ENCODE measurements around the gene KDM4C. TPM values are rescaled to one million over a fixed set of nuclear protein-coding genes. Genes with fewer than 3 reads are reported as not detected.

Gene KDM4C
- total and polyA plus RNA-seq, 2 experiments from 2014 or later = 14.3 to 20.6 TPM

DNA sequence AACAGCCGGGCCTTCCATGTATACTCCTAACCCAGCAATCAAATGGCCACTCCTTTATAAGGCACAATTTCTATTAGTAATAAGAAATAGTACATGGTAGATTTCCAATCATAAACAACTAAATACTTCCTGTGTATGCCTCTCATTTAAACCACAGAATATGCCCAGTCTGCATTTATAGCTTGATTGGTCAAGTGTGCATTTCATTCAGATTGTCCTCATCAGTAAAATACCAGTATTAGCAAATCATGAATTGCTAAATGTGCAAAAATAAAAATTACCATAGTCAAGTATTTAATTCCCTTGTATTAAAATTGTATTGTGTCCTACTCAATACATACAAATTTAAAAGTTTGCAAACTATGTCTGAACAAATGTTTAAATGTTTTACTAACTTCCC is 406.2 kb downstream of the KDM4C start:
- H3K9ac ChIP-seq = no peak overlapping the region
- H4K20me1 ChIP-seq (ENCODE audit: insufficient read depth) = no peaks in the 10 kb centered on the region
- H3K4me1 ChIP-seq (ENCODE audit: insufficient read depth) = no peaks in the 10 kb centered on the region
- in situ Hi-C loops (cut with MboI) = no loop called here
- no peak overlapping the region for H3K4me2 ChIP-seq (ENCODE audit: unreplicated experiment)
- H3K4me3 ChIP-seq = no peak overlapping the region
- no peaks in the 10 kb centered on the region for H3K79me2 ChIP-seq (ENCODE audit: insufficient read depth)
- TF ChIP-seq EZH2 (IDR thresholded peaks at IDR 0.05; ENCODE audit: insufficient read depth, poor library complexity, severe bottlenecking) (no peak), EZH2phosphoT487 (IDR thresholded peaks at IDR 0.05; ENCODE audit: insufficient read depth, low read depth) (no peak)
- 0 out of 2 replicates have a peak, but pooled peaks cover 3% of the 10 kb centered on the region for H3K36me3 ChIP-seq (ENCODE audit: low read depth)
- no peaks in the 10 kb centered on the region for H3F3A ChIP-seq (ENCODE audit: insufficient read depth)
- no peaks in the 10 kb centered on the region for H3K9me3 ChIP-seq (ENCODE audit: low read depth)
- no peak for DNase-seq
- H3K27ac ChIP-seq = no peak overlapping the region
- no peaks in the 10 kb centered on the region for H3K27me3 ChIP-seq (replicated peaks; ENCODE audit: insufficient read depth)
- WGBS, 2 experiments (ENCODE audit: low coverage in 1 of 2, low lambda C conversion rate in 2 of 2, missing lambda C conversion rate in 2 of 2) = 45 to 50% methylated on average over 1 of the region's 1 CpG
- H3K9me2 ChIP-seq (ENCODE audit: insufficient read depth) = no peaks in the 10 kb centered on the region
- no peak overlapping the region for H2AFZ ChIP-seq

DNA sequence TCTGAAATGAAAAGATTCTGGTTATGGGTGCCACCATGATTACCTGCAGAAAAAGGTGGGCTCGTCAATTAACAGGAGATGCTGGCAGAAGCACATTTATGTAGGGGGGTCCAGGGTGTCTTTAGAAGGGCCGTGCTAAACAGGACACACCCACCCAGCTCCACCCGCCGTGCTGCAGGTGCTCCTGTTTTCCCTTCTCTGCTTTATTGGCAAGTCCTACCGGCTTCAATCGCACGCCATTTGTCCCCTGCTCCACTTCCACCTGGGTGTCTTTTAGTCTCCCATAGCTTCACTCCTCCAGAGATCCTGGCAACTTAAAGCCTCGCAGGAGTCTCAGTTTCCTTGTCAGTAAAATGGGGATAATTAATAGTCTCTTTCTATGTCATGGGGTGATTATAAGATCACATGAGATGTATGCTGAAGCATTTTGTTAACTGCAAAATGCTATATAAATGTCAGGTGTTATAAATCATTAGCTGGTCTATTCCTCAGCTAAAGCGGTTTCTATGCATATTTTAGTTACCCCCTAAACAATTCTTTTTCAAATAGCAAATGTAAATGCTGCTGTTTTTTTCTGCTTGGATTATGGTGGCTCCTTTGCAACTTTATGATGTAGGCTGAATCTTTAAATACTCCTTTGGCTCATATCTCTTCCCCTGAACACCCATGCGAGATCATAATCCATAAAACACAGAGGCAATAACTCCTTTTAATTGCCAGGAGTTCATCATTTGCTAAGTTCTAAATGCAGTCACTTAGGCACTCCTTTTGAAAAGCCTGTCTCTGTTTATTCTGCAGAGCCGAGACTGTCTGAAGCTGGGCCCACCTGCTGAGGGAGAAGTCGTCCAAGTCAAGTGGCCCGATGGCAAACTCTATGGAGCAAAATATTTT is 406.9 kb downstream of the KDM4C start:
- WGBS, 2 experiments (ENCODE audit: low coverage in 1 of 2, low lambda C conversion rate in 2 of 2, missing lambda C conversion rate in 2 of 2) = 76 to 86% methylated on average over 12 to 13 of the region's 13 CpGs
- TF ChIP-seq EZH2 (IDR thresholded peaks at IDR 0.05; ENCODE audit: insufficient read depth, poor library complexity, severe bottlenecking) (no peak), EZH2phosphoT487 (IDR thresholded peaks at IDR 0.05; ENCODE audit: insufficient read depth, low read depth) (no peak)
- H3K36me3 ChIP-seq (ENCODE audit: low read depth) = 0 out of 2 replicates have a peak, but pooled peaks cover 3% of the 10 kb centered on the region
- no peak for DNase-seq
- no peaks in the 10 kb centered on the region for H3K9me2 ChIP-seq (ENCODE audit: insufficient read depth)
- in situ Hi-C loops (cut with MboI) = no loop called here
- H3K9ac ChIP-seq = no peak overlapping the region
- no peaks in the 10 kb centered on the region for H3K79me2 ChIP-seq (ENCODE audit: insufficient read depth)
- H3K27me3 ChIP-seq (replicated peaks; ENCODE audit: insufficient read depth) = no peaks in the 10 kb centered on the region
- no peak overlapping the region for H3K27ac ChIP-seq
- no peaks in the 10 kb centered on the region for H3K9me3 ChIP-seq (ENCODE audit: low read depth)
- H3K4me3 ChIP-seq = no peak overlapping the region
- H4K20me1 ChIP-seq (ENCODE audit: insufficient read depth) = no peaks in the 10 kb centered on the region
- H3K4me2 ChIP-seq (ENCODE audit: unreplicated experiment) = no peak overlapping the region
- H3K4me1 ChIP-seq (ENCODE audit: insufficient read depth) = peaks cover under 1% of the 10 kb centered on the region; the same call in 1 of the 2 replicates
- H2AFZ ChIP-seq = no peak overlapping the region
- no peaks in the 10 kb centered on the region for H3F3A ChIP-seq (ENCODE audit: insufficient read depth)

DNA sequence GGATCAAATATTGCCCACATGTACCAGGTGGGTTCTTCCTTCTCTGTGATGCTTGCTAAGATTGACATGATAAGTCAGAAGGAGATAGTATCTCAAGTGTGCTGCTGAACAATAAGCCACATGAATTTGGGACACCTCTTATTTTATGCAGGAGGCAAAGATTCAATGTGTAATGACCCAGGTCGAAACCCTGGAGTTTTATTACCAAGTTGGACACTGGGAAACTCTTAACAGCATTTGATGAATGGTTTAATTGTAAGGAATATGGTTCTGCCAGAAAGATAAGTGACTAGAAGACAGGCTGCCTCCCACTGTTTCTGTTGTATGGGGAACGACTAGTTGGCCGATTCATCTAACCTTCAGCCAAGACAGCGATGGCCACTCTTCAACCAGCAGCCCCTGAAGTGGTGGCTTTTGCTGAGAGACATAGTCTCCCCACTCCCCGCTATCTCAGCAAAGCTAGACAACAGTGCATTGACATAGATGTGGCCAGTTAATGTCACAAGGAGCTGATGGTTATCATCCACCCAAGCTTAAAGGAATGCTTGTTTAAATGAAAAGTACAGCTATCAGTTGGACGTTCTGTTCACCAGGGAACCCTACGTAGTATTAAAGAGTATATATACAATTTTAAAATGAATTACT is 407.7 kb downstream of the KDM4C start:
- Histone ChIP-seq H3K36me3 (ENCODE audit: low read depth) (peaks cover 5% of the 10 kb centered on the region; the same call in 1 of the 2 replicates), H3K9me2 (ENCODE audit: insufficient read depth) (no peaks in the 10 kb centered on the region), H2AFZ (no peak overlapping the region), H3K4me1 (ENCODE audit: insufficient read depth) (peaks cover 6% of the 10 kb centered on the region; the same call in 1 of the 2 replicates), H3F3A (ENCODE audit: insufficient read depth) (no peaks in the 10 kb centered on the region), H3K4me3 (no peak overlapping the region), H3K4me2 (ENCODE audit: unreplicated experiment) (no peak overlapping the region), H3K9ac (no peak overlapping the region), H3K27ac (no peak overlapping the region), H4K20me1 (ENCODE audit: insufficient read depth) (no peaks in the 10 kb centered on the region), H3K9me3 (ENCODE audit: low read depth) (no peaks in the 10 kb centered on the region), H3K79me2 (ENCODE audit: insufficient read depth) (no peaks in the 10 kb centered on the region), H3K27me3 (replicated peaks; ENCODE audit: insufficient read depth) (no peaks in the 10 kb centered on the region)
- no peak for DNase-seq
- 85% methylated on average over 7 of the region's 7 CpGs for WGBS, 2 experiments (ENCODE audit: low coverage in 1 of 2, low lambda C conversion rate in 2 of 2, missing lambda C conversion rate in 2 of 2)
- in situ Hi-C loops (cut with MboI) = no loop called here
- TF ChIP-seq EZH2phosphoT487 (IDR thresholded peaks at IDR 0.05; ENCODE audit: insufficient read depth, low read depth) (no peak), EZH2 (IDR thresholded peaks at IDR 0.05; ENCODE audit: insufficient read depth, poor library complexity, severe bottlenecking) (no peak)

DNA sequence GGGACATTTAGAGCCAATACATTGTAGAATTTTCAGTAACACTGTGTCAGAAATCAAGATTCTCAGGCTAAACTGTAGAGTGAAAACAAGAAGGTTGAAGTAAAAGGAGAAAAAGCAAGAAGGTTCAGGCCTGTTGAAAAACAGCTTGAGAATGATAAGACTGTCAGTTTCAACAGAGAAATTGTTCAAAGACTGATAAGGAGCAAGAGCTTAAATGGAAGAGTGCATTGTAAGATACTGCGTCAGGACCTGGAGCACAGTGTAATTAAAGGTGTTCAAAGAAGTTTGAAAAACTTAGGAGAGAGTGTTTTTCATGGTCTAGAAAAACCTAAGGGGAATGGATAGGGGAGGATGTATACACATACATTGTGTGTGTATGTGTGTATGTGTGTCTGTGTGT is 408.3 kb downstream of the KDM4C start:
- 91 to 100% methylated on average over 1 of the region's 1 CpG for WGBS, 2 experiments (ENCODE audit: low coverage in 1 of 2, low lambda C conversion rate in 2 of 2, missing lambda C conversion rate in 2 of 2)
- TF ChIP-seq EZH2phosphoT487 (IDR thresholded peaks at IDR 0.05; ENCODE audit: insufficient read depth, low read depth) (no peak), EZH2 (IDR thresholded peaks at IDR 0.05; ENCODE audit: insufficient read depth, poor library complexity, severe bottlenecking) (no peak)
- no peaks in the 10 kb centered on the region for H3K9me3 ChIP-seq (ENCODE audit: low read depth)

More for the DNA sequence above, 408.3 kb downstream of the KDM4C start:
- peaks cover 5% of the 10 kb centered on the region; the same call in 1 of the 2 replicates for H3K36me3 ChIP-seq (ENCODE audit: low read depth)
- no peak overlapping the region for H3K4me3 ChIP-seq
- H2AFZ ChIP-seq = no peak overlapping the region
- H4K20me1 ChIP-seq (ENCODE audit: insufficient read depth) = no peaks in the 10 kb centered on the region
- in situ Hi-C loops (cut with MboI) = no loop called here
- no peak for DNase-seq
- H3K79me2 ChIP-seq (ENCODE audit: insufficient read depth) = no peaks in the 10 kb centered on the region
- H3K9ac ChIP-seq = no peak overlapping the region
- H3F3A ChIP-seq (ENCODE audit: insufficient read depth) = no peaks in the 10 kb centered on the region
- H3K27ac ChIP-seq = no peak overlapping the region
- H3K27me3 ChIP-seq (replicated peaks; ENCODE audit: insufficient read depth) = no peaks in the 10 kb centered on the region
- H3K9me2 ChIP-seq (ENCODE audit: insufficient read depth) = no peaks in the 10 kb centered on the region
- no peak overlapping the region for H3K4me2 ChIP-seq (ENCODE audit: unreplicated experiment)
- H3K4me1 ChIP-seq (ENCODE audit: insufficient read depth) = peaks cover 6% of the 10 kb centered on the region; the same call in 1 of the 2 replicates
